NCI-H1436 treated with DMSO at 0.1 percent for 48 hours (cell line): Measurements from ENCODE around the gene SPEN.

Experiments used
- DNase-seq: peaks from one replicate; lab custom pipeline; 2025; lab: John Stamatoyannopoulos, UW

Gene SPEN

GRCh38 chr1:15983275-15983674, 135.8 kb downstream of the SPEN start:
- DNase-seq = no peak

- no peak for DNase-seq
These were observed 138.2 kb downstream of the SPEN start for GRCh38 chr1:15985611-15986297.

GRCh38 chr1:15988856-15989736, 141.6 kb downstream of the SPEN start:
- no peak for DNase-seq

GRCh38 chr1:15989776-15990175, 142.3 kb downstream of the SPEN start:
- DNase-seq = no peak
